PC-9 (cell line): ENCODE data around the gene SHROOM2. TPM values are rescaled to one million over a fixed set of nuclear protein-coding genes. Genes with fewer than 3 reads are reported as not detected.

Experiments
- BruUV-seq: library from RNA; stranded (reverse); fragments of 400-500 nt; replicated peaks from 2 replicates; lab custom pipeline; 2021; lab: Mats Ljungman, UMichigan
- CTCF ChIA-PET: fragments of 300-600 bp; sonication (Branson Sonifier 250); formaldehyde crosslinking; loops from one replicate; lab custom pipeline; 2022; ENCODE audit warnings: antibody characterized with exemption; lab: Charles Lee
- POLR2A ChIA-PET: fragments of 300-600 bp; sonication (Branson Sonifier 250); formaldehyde crosslinking; loops from one replicate; lab custom pipeline; 2022; ENCODE audit warnings: antibody characterized with exemption; ENCODE audit not compliant: unreplicated experiment; lab: Charles Lee
- DNase-seq, 2 experiments: peaks; one replicate each; pipeline versions ENCODE4 v3.0.0 to v3.0.0-alpha.2; 2015 to 2022; ENCODE audit warnings: mixed read lengths in 1 of 2
- H2AFZ ChIP-seq: fragments of 200-600 bp; sonication (generic); 2 replicates; pipeline ENCODE4 v1.8.1; 2017; ENCODE audit warnings: antibody characterized with exemption
- H3F3A ChIP-seq: fragments of 200-600 bp; sonication (generic); 2 replicates; pipeline ENCODE4 v1.8.1; 2017; ENCODE audit warnings: antibody characterized with exemption, mild to moderate bottlenecking, low read depth; ENCODE audit not compliant: insufficient read depth
- H3K27ac ChIP-seq: fragments of 200-600 bp; sonication (generic); 2 replicates; pipeline ENCODE4 v1.6.1; 2016; ENCODE audit warnings: mixed run types
- H3K27me3 ChIP-seq: fragments of 200-600 bp; sonication (generic); 2 replicates; pipeline ENCODE4 v1.6.1; 2016; ENCODE audit warnings: low read depth, mixed run types; ENCODE audit not compliant: insufficient read depth
- H3K36me3 ChIP-seq: fragments of 200-600 bp; sonication (generic); 2 replicates; pipeline ENCODE4 v1.6.1; 2016; ENCODE audit warnings: low read depth, mixed run types
- H3K4me1 ChIP-seq: fragments of 200-600 bp; sonication (generic); replicated peaks from 2 replicates; pipeline ENCODE4 v1.6.1; 2016; ENCODE audit warnings: mixed run types; ENCODE audit not compliant: insufficient read depth
- H3K4me2 ChIP-seq: fragments of 200-600 bp; sonication (generic); 2 replicates; pipeline ENCODE4 v1.6.1; 2017; ENCODE audit warnings: mixed run types
- H3K4me3 ChIP-seq: fragments of 200-600 bp; sonication (generic); 2 replicates; pipeline ENCODE4 v1.6.1; 2016; ENCODE audit warnings: mixed run types
- H3K79me2 ChIP-seq: fragments of 200-600 bp; sonication (generic); 2 replicates; pipeline ENCODE4 v1.6.1; 2017; ENCODE audit warnings: low read depth, mixed run types
- H3K9me2 ChIP-seq: fragments of 200-600 bp; sonication (generic); 2 replicates; pipeline ENCODE4 v1.8.1; 2017; ENCODE audit warnings: mild to moderate bottlenecking; ENCODE audit not compliant: insufficient read depth
- H3K9me3 ChIP-seq: fragments of 200-600 bp; sonication (generic); 2 replicates; pipeline ENCODE4 v1.8.1; 2016; ENCODE audit warnings: low read depth; ENCODE audit not compliant: insufficient read depth
- H4K20me1 ChIP-seq: fragments of 200-600 bp; sonication (generic); 2 replicates; pipeline ENCODE4 v1.8.1; 2017; ENCODE audit not compliant: insufficient read depth
- EZH2 ChIP-seq: fragments of 200-600 bp; sonication (generic); IDR thresholded peaks from 2 replicates; pipeline ENCODE4 v1.8.0; 2017; ENCODE audit warnings: antibody characterized with exemption, low read depth
- intact Hi-C: fragments of 100-400 bp; cut with micrococcal nuclease; formaldehyde crosslinking; loops from one replicate; pipeline ENCODE4 v1.10.0; 2022; ENCODE audit not compliant: unreplicated experiment
- total RNA-seq: library from RNA; stranded (reverse); gene quantifications from 2 replicates; pipeline ENCODE4 v1.2.3, GENCODE V29; 2021
- TF ChIP-seq, protein P1 (sequence below): fragments of 200-600 bp; sonication (generic); conservative IDR thresholded peaks from 2 replicates; pipeline ENCODE4 v1.6.1; 2017; ENCODE audit warnings: mixed run types, antibody characterized with exemption, mild to moderate bottlenecking, moderate library complexity

SHROOM2 gene
- total RNA-seq, 1 experiment from 2014 or later = 0.17 TPM

DNA sequence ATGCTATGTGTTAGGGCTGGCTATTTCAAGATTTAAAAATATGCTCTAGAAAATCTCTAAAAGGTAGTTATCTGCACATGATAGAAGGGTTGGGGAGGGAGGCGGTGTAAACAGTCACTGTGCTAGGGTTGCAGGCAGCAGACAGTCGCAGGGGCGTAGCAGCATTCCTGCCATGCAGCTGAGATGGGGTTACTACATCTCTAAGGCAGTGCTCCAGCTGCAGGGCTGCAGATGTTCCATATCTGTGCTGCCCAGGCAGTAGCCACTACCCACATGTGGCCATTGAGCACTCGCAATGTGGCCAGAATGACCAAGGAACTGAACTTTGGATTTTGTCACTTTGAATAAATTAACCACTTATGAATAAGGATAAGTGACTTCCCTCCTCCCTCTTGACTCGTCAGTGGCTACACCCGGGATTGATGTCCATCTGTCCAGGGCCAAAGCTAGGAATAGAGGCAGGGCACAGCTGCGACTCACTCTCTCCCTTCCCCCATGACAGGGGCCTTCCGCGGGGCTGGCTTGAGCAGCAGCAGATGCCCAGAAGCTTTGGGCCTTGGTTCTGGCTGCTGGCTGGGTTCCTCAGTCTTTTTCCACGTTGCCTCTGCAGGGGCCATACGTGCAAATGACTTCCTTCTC lies 101.5 kb downstream of the SHROOM2 start:
- H3K4me2 ChIP-seq = no peak overlapping the region
- no peaks in the 10 kb centered on the region for H3K27me3 ChIP-seq
- ChIA-PET POLR2A (no interaction called here), CTCF (no interaction called here)
- no peaks in the 10 kb centered on the region for H3K9me3 ChIP-seq
- H3K9me2 ChIP-seq = no peaks in the 10 kb centered on the region
- BruUV-seq = no TSS peak
- no peaks in the 10 kb centered on the region for H3K79me2 ChIP-seq
- intact Hi-C loops = no loop called here
- no peak overlapping the region for H3K4me3 ChIP-seq
- H3F3A ChIP-seq = no peaks in the 10 kb centered on the region
- H3K4me1 ChIP-seq = no peaks in the 10 kb centered on the region
- no peak for TF ChIP-seq EZH2
- TF ChIP-seq, protein P1, sequence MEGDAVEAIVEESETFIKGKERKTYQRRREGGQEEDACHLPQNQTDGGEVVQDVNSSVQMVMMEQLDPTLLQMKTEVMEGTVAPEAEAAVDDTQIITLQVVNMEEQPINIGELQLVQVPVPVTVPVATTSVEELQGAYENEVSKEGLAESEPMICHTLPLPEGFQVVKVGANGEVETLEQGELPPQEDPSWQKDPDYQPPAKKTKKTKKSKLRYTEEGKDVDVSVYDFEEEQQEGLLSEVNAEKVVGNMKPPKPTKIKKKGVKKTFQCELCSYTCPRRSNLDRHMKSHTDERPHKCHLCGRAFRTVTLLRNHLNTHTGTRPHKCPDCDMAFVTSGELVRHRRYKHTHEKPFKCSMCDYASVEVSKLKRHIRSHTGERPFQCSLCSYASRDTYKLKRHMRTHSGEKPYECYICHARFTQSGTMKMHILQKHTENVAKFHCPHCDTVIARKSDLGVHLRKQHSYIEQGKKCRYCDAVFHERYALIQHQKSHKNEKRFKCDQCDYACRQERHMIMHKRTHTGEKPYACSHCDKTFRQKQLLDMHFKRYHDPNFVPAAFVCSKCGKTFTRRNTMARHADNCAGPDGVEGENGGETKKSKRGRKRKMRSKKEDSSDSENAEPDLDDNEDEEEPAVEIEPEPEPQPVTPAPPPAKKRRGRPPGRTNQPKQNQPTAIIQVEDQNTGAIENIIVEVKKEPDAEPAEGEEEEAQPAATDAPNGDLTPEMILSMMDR = no peak
- no peaks in the 10 kb centered on the region for H3K36me3 ChIP-seq
- no peak overlapping the region for H3K27ac ChIP-seq
- no peak for DNase-seq
- H2AFZ ChIP-seq = no peak overlapping the region
- no peaks in the 10 kb centered on the region for H4K20me1 ChIP-seq

DNA sequence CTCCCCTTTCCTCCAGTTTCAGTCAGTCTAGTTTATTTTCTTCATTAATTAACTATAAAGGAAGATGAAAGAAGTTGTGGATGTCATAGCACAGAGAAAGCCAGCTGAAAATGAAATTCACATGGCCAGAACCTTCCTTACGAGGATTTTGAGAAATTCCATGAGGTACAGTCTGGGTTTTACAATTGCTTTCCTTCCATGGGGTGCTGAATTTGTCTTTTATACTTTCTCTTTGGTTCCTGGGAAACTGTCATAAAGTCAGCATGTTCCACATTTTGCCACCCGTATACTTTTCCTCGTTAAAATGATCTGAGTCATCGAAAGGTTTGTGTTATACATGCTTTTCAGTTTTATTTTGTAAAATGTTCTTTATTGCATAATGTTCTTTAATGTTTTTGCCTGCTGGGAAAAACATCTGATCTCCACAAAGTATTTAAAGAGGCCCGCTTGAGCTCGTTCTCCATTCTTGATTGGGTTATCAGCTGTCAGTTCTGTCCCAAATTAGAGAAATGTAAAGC lies 102.8 kb downstream of the SHROOM2 start:
- POLR2A ChIA-PET = no interaction called here
- no peaks in the 10 kb centered on the region for H3K27me3 ChIP-seq
- no peak overlapping the region for H3K4me2 ChIP-seq
- DNase-seq = no peak
- H3K4me1 ChIP-seq = no peaks in the 10 kb centered on the region
- H3F3A ChIP-seq = no peaks in the 10 kb centered on the region
- no peak for TF ChIP-seq EZH2
- TF ChIP-seq, protein P1 = no peak
- intact Hi-C loops = no loop called here
- CTCF ChIA-PET = no interaction called here
- no TSS peak for BruUV-seq
- H3K36me3 ChIP-seq = no peaks in the 10 kb centered on the region
- H3K27ac ChIP-seq = no peak overlapping the region
- H2AFZ ChIP-seq = no peak overlapping the region
- H3K9me2 ChIP-seq = no peaks in the 10 kb centered on the region
- no peaks in the 10 kb centered on the region for H3K79me2 ChIP-seq
- no peaks in the 10 kb centered on the region for H3K9me3 ChIP-seq
- H3K4me3 ChIP-seq = no peak overlapping the region
- no peaks in the 10 kb centered on the region for H4K20me1 ChIP-seq

DNA sequence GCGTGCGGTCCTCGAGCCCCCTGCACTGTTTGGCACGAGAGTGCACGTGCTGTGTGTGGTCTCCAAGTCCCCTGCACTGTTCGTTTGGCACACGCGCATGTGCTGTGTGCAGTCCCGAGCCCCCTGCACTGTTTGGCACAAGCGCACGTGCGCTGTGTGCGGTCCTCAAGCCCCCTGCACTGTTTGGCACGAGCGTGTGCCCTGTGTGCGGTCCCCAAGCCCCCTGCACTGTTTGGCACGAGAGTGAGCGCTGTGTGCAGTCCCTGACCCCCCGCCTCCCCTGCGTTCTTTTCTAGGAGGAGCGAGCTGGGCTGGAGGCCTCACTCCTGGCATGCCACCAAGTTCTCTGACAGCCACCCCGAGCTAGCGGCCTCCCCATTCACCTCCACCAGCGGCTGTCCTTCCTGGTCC lies 104.5 kb downstream of the SHROOM2 start:
- H2AFZ ChIP-seq = no peak overlapping the region
- H3K9me3 ChIP-seq = no peaks in the 10 kb centered on the region
- DNase-seq = no peak
- no peaks in the 10 kb centered on the region for H3K9me2 ChIP-seq
- H3K79me2 ChIP-seq = no peaks in the 10 kb centered on the region
- intact Hi-C loops = no loop called here
- no peaks in the 10 kb centered on the region for H3K27me3 ChIP-seq
- no peaks in the 10 kb centered on the region for H4K20me1 ChIP-seq
- TF ChIP-seq, protein P1 = no peak
- TF ChIP-seq EZH2 = no peak
- CTCF ChIA-PET = no interaction called here
- POLR2A ChIA-PET = no interaction called here
- no peak overlapping the region for H3K4me3 ChIP-seq
- no peak overlapping the region for H3K4me2 ChIP-seq
- BruUV-seq = no TSS peak
- no peaks in the 10 kb centered on the region for H3F3A ChIP-seq
- H3K4me1 ChIP-seq = no peaks in the 10 kb centered on the region
- H3K27ac ChIP-seq = no peak overlapping the region
- H3K36me3 ChIP-seq = no peaks in the 10 kb centered on the region
